Parietal lobe (tissue), 1 donor: ENCODE measurements around the gene CCNQ. TPM values are rescaled to one million over a fixed set of nuclear protein-coding genes. Genes with fewer than 3 reads are reported as not detected.

Experiments used
- total RNA-seq: library from RNA; depleted of rRNA; stranded (reverse); fragments of >200 nt; gene quantifications from one replicate; pipeline ENCODE4 v1.2.3, GENCODE V29; 2014

Gene CCNQ
- total RNA-seq, result 15.7 TPM

DNA sequence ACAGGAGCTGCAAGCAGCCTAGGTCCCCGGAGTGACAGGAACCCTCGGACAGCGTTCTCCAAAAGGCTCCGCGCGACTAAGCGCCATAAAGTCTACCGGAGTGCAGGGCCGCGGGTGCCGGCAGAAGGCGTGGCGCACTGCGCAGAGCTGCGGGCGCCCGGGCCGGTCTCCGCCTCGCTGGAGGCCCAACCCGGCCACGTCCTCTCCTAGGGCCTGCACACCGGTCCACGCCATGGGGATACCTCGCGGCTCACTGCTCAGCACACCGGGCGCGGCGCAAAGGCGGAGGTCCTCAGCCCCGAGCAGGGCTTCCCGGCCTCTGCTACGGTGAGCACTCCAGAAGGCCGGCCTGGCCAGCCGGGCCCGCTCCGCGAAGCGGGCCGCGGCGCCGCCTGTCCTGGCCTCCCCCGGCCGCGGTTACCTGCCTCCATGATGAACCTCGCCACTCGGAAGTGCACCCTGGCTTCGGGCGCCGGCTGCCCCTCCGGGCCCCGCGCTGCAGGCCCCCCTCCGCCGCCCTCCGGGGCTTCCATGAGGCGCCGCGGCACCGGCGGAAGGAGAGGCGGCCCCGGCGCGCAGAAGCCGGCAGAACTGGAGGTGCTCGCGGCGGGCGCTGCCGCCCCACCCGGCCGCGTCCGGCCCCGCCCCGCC lies at the start of gene CCNQ:
Gene CCNQ (minus strand): TSS at position 599 of the 651 bp plus-strand sequence. CDS start 66 bp downstream, at position 533.

DNA sequence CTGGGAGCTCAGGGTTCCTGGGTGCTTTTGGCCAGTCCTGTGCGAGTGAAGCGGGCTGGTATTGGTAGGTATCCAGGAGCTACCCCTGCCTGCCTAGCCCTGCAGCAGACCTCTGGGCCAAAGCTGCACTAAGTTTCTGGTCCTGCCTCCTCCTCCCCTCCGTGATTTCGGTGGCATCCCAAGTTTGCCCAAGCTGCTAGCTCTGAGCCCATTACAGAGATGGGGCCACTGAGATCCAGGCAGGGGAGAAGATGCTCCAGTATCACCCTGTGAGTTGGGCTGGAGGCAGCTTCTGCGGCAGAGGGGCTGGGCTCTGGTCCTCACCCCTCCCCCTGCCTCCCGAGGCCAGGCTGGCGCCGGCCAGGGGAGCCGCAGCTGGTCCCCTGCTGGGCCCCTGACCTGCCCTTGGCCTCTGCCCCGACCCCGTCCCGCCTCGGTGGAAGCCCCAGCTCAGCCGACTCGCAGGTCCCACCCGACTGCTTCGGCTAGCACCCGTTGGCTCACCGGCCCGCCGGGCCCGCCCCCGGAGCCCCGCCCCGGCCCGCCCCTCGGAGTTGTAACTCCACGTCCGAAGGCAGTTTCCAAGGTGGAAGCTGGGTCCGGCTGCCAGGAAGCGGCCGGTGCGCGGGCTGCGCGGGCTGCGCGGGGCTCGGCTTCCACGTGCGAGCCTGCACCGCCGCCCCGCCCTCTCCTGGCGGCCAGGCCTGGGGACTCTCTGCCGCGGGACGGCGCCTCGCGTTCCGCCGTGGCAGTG lies 47.9 kb upstream of the CCNQ start, which contains the start of gene DUSP9:
Gene DUSP9 (plus strand): TSS at position 584 of the 754 bp plus-strand sequence. CDS start 751 bp downstream, outside the sequence.

Other genes starting within 250 kb of the CCNQ start
- gene PNMA6E, start 197.8 kb downstream of the CCNQ start, total RNA-seq, result not detected
- gene ZFP92, start 187.7 kb downstream of the CCNQ start, total RNA-seq, result 1.9 TPM
- 1.9 TPM for gene TREX2, start 153.1 kb downstream of the CCNQ start, total RNA-seq
- gene HAUS7, start 128.6 kb downstream of the CCNQ start, total RNA-seq, result 11.0 TPM
- gene BGN, start 104.2 kb downstream of the CCNQ start, total RNA-seq, result 4.7 TPM
- 11.6 TPM for gene ATP2B3, start 81.5 kb downstream of the CCNQ start, total RNA-seq
- 1.6 TPM for gene DUSP9, start 48.1 kb upstream of the CCNQ start, total RNA-seq
- 33.8 TPM for gene PNCK, start 74.7 kb upstream of the CCNQ start, total RNA-seq
- gene SLC6A8, start 88.8 kb upstream of the CCNQ start, total RNA-seq, result 19.4 TPM
- gene BCAP31, start 125.2 kb upstream of the CCNQ start, total RNA-seq, result 43.8 TPM
- gene ABCD1, start 125.7 kb upstream of the CCNQ start, total RNA-seq, result 8.8 TPM
- gene PLXNB3, start 165.1 kb upstream of the CCNQ start, total RNA-seq, result 2.8 TPM
- not detected for gene SRPK3, start 181.9 kb upstream of the CCNQ start, total RNA-seq
- 58.5 TPM for gene IDH3G, start 195.2 kb upstream of the CCNQ start, total RNA-seq
- gene SSR4, start 195.5 kb upstream of the CCNQ start, total RNA-seq, result 71.7 TPM
- gene PDZD4, start 231.4 kb upstream of the CCNQ start, total RNA-seq, result 151 TPM